Measurements from ENCODE around the gene SMC1B. TPM values are rescaled to one million over a fixed set of nuclear protein-coding genes. Genes with fewer than 3 reads are reported as not detected.

Gene SMC1B
- total RNA-seq, 2 experiments from 2014 or later, result 1.8 TPM

- Mint-ChIP-seq H3K36me3 (ENCODE audit: low read depth) (peaks cover 31% of the 10 kb centered on the region), H3K4me1 (ENCODE audit: low read depth) (peaks cover 41% of the 10 kb centered on the region), H3K27ac (peak overlapping the region; percentile 9), H3K4me3 (no peak overlapping the region), H3K9me3 (no peaks in the 10 kb centered on the region), H3K27me3 (no peaks in the 10 kb centered on the region)
- TF ChIP-seq, protein P1, sequence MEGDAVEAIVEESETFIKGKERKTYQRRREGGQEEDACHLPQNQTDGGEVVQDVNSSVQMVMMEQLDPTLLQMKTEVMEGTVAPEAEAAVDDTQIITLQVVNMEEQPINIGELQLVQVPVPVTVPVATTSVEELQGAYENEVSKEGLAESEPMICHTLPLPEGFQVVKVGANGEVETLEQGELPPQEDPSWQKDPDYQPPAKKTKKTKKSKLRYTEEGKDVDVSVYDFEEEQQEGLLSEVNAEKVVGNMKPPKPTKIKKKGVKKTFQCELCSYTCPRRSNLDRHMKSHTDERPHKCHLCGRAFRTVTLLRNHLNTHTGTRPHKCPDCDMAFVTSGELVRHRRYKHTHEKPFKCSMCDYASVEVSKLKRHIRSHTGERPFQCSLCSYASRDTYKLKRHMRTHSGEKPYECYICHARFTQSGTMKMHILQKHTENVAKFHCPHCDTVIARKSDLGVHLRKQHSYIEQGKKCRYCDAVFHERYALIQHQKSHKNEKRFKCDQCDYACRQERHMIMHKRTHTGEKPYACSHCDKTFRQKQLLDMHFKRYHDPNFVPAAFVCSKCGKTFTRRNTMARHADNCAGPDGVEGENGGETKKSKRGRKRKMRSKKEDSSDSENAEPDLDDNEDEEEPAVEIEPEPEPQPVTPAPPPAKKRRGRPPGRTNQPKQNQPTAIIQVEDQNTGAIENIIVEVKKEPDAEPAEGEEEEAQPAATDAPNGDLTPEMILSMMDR (IDR thresholded peaks at IDR 0.05), result no peak
- intact Hi-C loops (cut with micrococcal nuclease), result no loop called here
- CTCF ChIA-PET, result no interaction called here
- POLR2A ChIA-PET, result interaction anchor here (0.7 to 2.5 kb wide), 6 partner anchors 12 to 114 kb away, joined by 3 to 7 read pairs (median 3); partner anchors contain the start of genes FAM118A, RIBC2 and SMC1B
- DNase-seq, result no peak
- no peak for ATAC-seq
Measured at GRCh38 chr22:45323695-45324094, 89.7 kb downstream of the SMC1B start.

GRCh38 chr22:45322873-45323525, 90.4 kb downstream of the SMC1B start:
- Mint-ChIP-seq H3K27ac (no peak overlapping the region), H3K9me3 (no peaks in the 10 kb centered on the region), H3K4me1 (ENCODE audit: low read depth) (peaks cover 47% of the 10 kb centered on the region), H3K4me3 (no peak overlapping the region), H3K36me3 (ENCODE audit: low read depth) (peaks cover 30% of the 10 kb centered on the region), H3K27me3 (no peaks in the 10 kb centered on the region)
- ATAC-seq (no peak), DNase-seq (no peak)
- CTCF ChIA-PET, result interaction anchor here (1.3 kb wide), 1 partner anchor 34 kb away, joined by 3 read pairs; no protein-coding TSS in a partner anchor
- TF ChIP-seq, protein P1 (IDR thresholded peaks at IDR 0.05), result no peak
- intact Hi-C loops (cut with micrococcal nuclease), result no loop called here
- POLR2A ChIA-PET, result interaction anchor here (1.3 to 2.5 kb wide), 4 partner anchors 8 to 91 kb away, joined by 3 to 7 read pairs (median 4); partner anchors contain the start of genes FAM118A, RIBC2 and SMC1B

- no peak for DNase-seq
- Mint-ChIP-seq H3K27ac (peak overlapping the region; percentile 58), H3K4me1 (ENCODE audit: low read depth) (peaks cover 58% of the 10 kb centered on the region), H3K4me3 (no peak overlapping the region), H3K27me3 (no peaks in the 10 kb centered on the region), H3K36me3 (ENCODE audit: low read depth) (peaks cover 27% of the 10 kb centered on the region), H3K9me3 (no peaks in the 10 kb centered on the region)
- ATAC-seq, result no peak
- ChIA-PET POLR2A (interaction anchor here (1.3 to 2.5 kb wide), 3 partner anchors 9 to 92 kb away, joined by 4 to 7 read pairs (median 5); partner anchors contain the start of genes FAM118A, RIBC2 and SMC1B), CTCF (interaction anchor here (0.9 to 1.3 kb wide), 2 partner anchors 12 to 35 kb away, joined by 3 read pairs; no protein-coding TSS in a partner anchor)
- TF ChIP-seq, protein P1 (IDR thresholded peaks at IDR 0.05), result no peak
- intact Hi-C loops (cut with micrococcal nuclease), result no loop called here
Measured at GRCh38 chr22:45321827-45322226, 91.6 kb downstream of the SMC1B start.

- H3K4me1 Mint-ChIP-seq (ENCODE audit: low read depth), result peaks cover 67% of the 10 kb centered on the region
- no peaks in the 10 kb centered on the region for H3K9me3 Mint-ChIP-seq
- no peaks in the 10 kb centered on the region for H3K27me3 Mint-ChIP-seq
- H3K4me3 Mint-ChIP-seq, result no peak overlapping the region
- DNase-seq (no peak), ATAC-seq (no peak)
- ChIA-PET CTCF (no interaction called here), POLR2A (interaction anchor here (0.7 to 1.8 kb wide), 2 partner anchors 9 to 10 kb away, joined by 3 to 5 read pairs; no protein-coding TSS in a partner anchor)
- H3K27ac Mint-ChIP-seq, result peak overlapping the region; percentile 97
- H3K36me3 Mint-ChIP-seq (ENCODE audit: low read depth), result peaks cover 21% of the 10 kb centered on the region
- intact Hi-C loops (cut with micrococcal nuclease), result no loop called here
- TF ChIP-seq, protein P1 (IDR thresholded peaks at IDR 0.05), result no peak
Measured at GRCh38 chr22:45320357-45320976, 92.9 kb downstream of the SMC1B start.

- POLR2A ChIA-PET, result interaction anchor here (0.7 to 1.8 kb wide), 3 partner anchors 8 to 26 kb away, joined by 3 to 5 read pairs (median 3); no protein-coding TSS in a partner anchor
- ATAC-seq (no peak), DNase-seq (no peak)
- H3K4me3 Mint-ChIP-seq, result peak overlapping the region; percentile 75
- peak overlapping the region; percentile 97 for H3K27ac Mint-ChIP-seq
- peaks cover 71% of the 10 kb centered on the region for H3K4me1 Mint-ChIP-seq (ENCODE audit: low read depth)
- TF ChIP-seq, protein P1 (IDR thresholded peaks at IDR 0.05), result no peak
- H3K9me3 Mint-ChIP-seq, result no peaks in the 10 kb centered on the region
- H3K36me3 Mint-ChIP-seq (ENCODE audit: low read depth), result peaks cover 14% of the 10 kb centered on the region
- CTCF ChIA-PET, result no interaction called here
- no peaks in the 10 kb centered on the region for H3K27me3 Mint-ChIP-seq
- intact Hi-C loops (cut with micrococcal nuclease), result no loop called here
Measured at GRCh38 chr22:45319324-45319685, 94.1 kb downstream of the SMC1B start.

All from activated CD8-positive, alpha-beta T cell treated with anti-CD3 and anti-CD28 coated beads for 36 hours (primary cell).